LNCaP clone FGC (cell line): Measurements from ENCODE around the gene ANKS3.
A peak's percentile ranks its signal among the peaks of the same experiment; 100 is the strongest.

Source experiments
- DNase-seq: peaks from one replicate; pipeline ENCODE4 v3.0.0-alpha.2; 2011; ENCODE audit warnings: low read depth
- H3K4me3 ChIP-seq: 2 replicates; pipeline ENCODE4 v1.5.1; 2011; ENCODE audit warnings: mild to moderate bottlenecking, low read depth, low read length, control low read depth
- CTCF ChIP-seq: IDR thresholded peaks from 2 replicates; pipeline ENCODE4 v1.5.1; 2012; ENCODE audit warnings: mild to moderate bottlenecking; ENCODE audit not compliant: control insufficient read depth, insufficient read depth; ENCODE audit errors: extremely low read depth

The ANKS3 gene

GRCh38 chr16:4734063-4734729 is at the start of gene ANKS3, which contains the start of gene DNAAF8:
ANKS3 (minus strand) TSS chr16:4734271; CDS start chr16:4730149, 4,122 bp downstream.
DNAAF8 (plus strand) TSS chr16:4734537; CDS start chr16:4736515, 1,978 bp downstream.
- no peak for TF ChIP-seq CTCF
- DNase-seq: peak; percentile 94
- H3K4me3 ChIP-seq: peak within 1 kb of the TSS; percentile 98

GRCh38 chr16:4783251-4783950 is 49.3 kb upstream of the ANKS3 start:
- TF ChIP-seq CTCF: no peak
- no peak for DNase-seq
- H3K4me3 ChIP-seq: no peak overlapping the region

GRCh38 chr16:4780235-4780634 is 46.2 kb upstream of the ANKS3 start:
- H3K4me3 ChIP-seq: no peak overlapping the region
- TF ChIP-seq CTCF: no peak
- DNase-seq: no peak

GRCh38 chr16:4778050-4778392 is 44.0 kb upstream of the ANKS3 start:
- TF ChIP-seq CTCF: no peak
- no peak for DNase-seq
- H3K4me3 ChIP-seq: no peak overlapping the region

GRCh38 chr16:4777339-4778049 is 43.4 kb upstream of the ANKS3 start:
- no peak for TF ChIP-seq CTCF
- no peak for DNase-seq
- no peak overlapping the region for H3K4me3 ChIP-seq

GRCh38 chr16:4776141-4776705 is 42.2 kb upstream of the ANKS3 start:
- no peak overlapping the region for H3K4me3 ChIP-seq
- no peak for DNase-seq
- TF ChIP-seq CTCF: no peak
